ENCODE data around the gene IRF1. TPM values are rescaled to one million over a fixed set of nuclear protein-coding genes. Genes with fewer than 3 reads are reported as not detected.

IRF1 gene
- total RNA-seq, 1 donor from 2014 or later, result 38.3 TPM

GRCh38 chr5:132500931-132501628 is 10.5 kb upstream of the IRF1 start:
- DNase-seq (ENCODE audit: low spot score), result peak; percentile 86

DNA sequence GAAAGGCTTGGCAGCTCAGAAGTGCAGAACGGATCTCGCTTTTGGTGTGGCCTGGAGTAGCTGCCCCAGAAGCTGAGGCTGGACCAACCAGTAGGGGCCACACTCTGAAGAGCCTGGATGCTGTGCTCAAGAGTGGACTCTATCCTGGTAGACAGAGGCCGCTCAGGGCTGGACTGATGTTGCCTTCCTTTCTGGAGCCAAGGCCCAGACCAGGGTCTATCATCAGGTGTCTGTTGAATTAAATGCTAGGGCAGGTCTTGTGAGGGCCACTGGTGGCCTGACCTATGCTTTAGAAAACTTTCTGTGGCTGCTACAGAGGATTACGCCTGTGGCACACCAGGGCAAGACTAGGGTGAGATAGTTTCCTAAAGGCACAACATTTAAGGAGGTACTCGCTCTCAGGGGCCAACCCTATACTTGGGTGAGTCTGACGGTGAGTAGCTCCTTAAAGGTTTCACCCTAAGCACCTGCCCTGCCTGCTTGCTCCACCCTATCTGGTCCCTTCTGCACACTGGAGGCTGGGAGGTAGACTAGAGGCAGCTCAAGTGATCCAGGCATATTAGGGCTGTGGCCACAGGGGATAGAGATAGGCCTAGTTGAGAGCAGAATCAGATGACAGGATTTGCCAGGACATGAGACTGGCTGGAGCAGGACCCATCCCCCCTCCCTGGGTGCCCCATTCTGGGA is 9.8 kb upstream of the IRF1 start:
- DNase-seq (ENCODE audit: low spot score), result peak; percentile 9

DNA sequence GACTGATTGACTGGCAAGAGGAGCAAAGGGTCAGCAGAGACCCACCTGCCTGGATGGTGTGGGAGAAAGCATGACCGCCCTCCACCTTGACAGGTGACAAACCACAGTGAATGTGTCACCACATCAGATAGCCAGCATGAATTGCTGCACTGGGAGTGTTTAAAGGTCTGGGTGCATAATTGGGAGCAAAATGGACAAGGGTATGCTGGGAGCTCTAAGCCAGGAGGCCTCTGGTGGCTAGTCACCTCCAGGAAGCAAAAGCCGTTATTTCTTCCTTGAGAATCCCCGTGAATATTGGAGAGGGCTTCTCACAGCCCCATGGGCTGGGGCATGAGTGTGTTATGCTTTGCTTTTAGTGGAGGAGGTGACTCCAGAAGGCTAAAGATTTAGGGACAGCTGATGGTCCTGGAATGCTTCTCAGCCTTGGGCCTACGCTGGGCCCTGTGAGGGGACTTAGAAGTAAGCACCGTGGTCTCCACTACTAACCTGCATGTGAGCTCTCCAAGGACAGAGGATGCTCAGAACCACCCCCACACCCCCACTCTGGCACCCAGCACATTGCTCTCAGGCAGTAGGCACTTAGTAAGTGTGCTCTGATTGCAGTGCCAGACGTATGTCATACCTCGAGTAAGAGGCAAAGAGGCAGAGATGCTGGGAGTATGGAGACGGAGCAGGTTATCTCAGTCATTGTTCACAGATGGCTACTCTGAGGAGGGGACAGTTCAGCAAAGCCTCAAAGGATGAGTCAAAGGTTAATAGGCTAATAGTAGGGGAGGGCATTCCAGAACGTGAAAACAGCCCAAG is 9.1 kb upstream of the IRF1 start:
- peak; percentile 9 for DNase-seq (ENCODE audit: low spot score)

DNA sequence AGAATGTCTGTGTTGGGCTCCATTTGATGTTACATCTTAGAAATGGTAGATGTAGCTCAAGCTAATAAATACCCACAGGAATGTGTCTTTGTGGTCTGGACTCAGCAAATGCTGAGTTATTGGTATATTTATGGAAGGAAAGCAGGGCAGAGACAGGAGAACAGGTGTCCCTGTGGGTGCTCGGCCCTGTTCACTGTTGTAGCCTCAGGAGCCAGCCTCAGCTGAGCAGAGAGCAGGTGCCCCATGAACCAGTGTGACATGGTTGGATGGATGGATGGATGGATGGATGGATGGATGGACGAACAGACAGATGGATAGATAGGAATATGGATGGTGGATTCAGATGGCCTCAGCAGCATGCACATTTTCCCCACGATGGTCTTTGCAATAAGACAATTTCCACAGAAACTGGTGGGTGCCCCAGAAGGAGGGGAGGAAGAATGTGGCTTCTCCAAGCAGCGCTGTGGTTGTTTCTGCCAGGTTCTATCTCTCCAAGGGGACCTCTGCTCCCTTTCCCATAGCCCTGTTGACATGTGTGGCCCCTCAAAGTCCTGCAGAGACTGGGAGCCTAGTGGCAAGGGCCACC is 8.2 kb upstream of the IRF1 start:
- DNase-seq (ENCODE audit: low spot score), result peak; percentile 7

DNA sequence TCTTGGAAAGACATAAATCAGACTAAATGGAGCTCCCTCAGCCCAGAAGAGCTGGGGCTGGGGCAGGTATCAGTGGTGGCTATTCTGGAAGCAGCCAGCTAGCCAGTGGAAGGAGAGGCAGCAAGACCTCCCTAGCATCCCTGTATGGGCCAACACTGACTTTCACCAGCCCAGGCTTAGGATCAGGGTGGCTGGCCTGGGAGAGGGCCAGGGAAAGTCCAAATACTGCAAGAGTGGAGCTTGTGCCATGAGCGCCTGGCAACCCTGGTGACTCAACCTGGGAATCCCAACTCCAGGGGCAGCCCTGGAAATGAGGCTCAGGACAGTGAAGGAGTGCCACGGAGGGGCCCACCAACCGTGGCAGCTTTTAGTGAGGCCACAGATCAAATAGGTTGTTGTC is 7.6 kb upstream of the IRF1 start:
- DNase-seq (ENCODE audit: low spot score), result peak; percentile 15

DNA sequence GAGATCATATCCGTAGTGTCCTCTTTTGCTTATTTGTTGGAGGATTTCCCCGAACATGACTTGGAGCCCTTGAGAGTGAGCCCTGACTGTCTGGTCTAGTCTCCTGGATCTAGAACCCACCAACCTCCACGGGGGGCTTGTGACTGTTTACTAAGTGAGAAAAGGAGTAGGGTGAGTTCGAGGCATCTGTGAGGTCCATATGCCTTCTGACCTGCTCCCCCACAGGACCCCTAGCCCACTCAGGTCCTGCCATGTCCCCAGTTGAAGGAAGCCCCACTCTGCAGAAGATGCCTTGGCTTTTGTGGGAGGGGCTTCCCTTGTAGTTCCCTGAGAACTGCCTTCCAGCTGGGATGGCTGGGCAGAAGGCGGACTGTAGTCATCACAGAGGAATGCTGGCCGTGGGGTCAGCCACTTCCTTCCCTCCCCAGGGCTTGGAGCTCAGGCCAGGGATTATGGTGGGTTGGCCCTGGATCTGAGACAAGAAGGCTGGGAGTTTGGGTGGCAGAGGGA is 7.0 kb upstream of the IRF1 start:
- peak; percentile 72 for DNase-seq (ENCODE audit: low spot score)

- peak; percentile 86 for DNase-seq (ENCODE audit: low spot score)
Measured at GRCh38 chr5:132496631-132497487, 6.3 kb upstream of the IRF1 start.

- DNase-seq (ENCODE audit: low spot score), result peak; percentile 93
Measured at GRCh38 chr5:132496191-132496630, 5.6 kb upstream of the IRF1 start.

GRCh38 chr5:132495667-132496190 is 5.2 kb upstream of the IRF1 start:
- DNase-seq (ENCODE audit: low spot score), result peak; percentile 74

- no peak for DNase-seq (ENCODE audit: low spot score)
Measured at GRCh38 chr5:132493821-132494220, 3.2 kb upstream of the IRF1 start.

DNA sequence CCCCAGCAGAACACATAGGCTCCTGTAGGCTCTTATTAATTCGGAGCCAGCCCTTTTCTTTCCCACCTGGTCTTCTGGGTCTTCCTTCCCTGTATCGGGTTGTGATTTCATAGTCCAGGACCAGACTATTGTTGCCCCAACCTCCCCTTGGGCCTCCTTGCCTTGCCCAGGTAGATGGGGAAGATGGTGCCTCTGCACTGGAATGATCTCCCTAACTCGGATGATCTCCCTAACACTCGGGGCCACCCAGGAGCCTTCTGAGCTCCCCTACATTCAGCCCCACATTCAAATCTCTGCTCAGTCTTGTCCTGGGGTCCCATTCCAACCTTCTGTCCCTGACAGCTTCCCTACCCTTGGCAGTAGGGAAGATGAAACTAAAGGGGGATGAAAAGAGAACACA is 2.7 kb upstream of the IRF1 start:
- DNase-seq (ENCODE audit: low spot score), result no peak

GRCh38 chr5:132492386-132493125 is 2.0 kb upstream of the IRF1 start:
- DNase-seq (ENCODE audit: low spot score), result peak; percentile 8

GRCh38 chr5:132491368-132492364 is 1.1 kb upstream of the IRF1 start:
- DNase-seq (ENCODE audit: low spot score), result no peak

DNA sequence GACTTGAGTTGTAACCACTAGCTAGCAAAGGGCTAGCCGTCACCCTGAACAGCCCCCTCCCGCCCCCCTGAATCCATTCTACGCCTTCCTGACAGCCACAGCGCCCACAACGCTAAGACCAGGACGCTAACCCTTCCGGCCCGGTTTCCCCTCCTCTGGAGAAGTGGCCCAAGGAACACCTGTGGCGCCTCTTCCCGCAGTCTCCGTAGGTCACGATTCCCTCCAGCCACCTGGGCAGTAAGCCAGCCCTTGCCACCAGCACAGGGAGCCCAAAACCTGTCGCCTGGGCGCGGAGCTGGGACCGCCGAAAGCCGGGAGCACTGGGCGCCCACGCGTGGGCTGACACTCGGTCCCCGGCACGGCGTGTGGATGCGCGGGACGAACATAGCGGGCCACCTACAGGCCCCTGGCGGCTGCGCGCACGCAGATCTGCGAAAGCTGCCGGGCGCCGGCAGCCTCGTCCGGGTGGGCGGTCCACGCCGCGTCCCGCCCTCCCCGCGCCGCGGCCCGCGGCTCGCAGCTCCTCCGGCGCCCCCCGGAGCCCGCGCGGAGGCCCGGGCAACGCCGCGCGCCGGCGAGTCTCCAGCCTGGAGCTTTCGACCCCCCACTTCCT is 596 bp downstream of the IRF1 start:
- no peak for DNase-seq (ENCODE audit: low spot score)

GRCh38 chr5:132489051-132489770 is 1.4 kb downstream of the IRF1 start:
- DNase-seq (ENCODE audit: low spot score), result no peak

DNA sequence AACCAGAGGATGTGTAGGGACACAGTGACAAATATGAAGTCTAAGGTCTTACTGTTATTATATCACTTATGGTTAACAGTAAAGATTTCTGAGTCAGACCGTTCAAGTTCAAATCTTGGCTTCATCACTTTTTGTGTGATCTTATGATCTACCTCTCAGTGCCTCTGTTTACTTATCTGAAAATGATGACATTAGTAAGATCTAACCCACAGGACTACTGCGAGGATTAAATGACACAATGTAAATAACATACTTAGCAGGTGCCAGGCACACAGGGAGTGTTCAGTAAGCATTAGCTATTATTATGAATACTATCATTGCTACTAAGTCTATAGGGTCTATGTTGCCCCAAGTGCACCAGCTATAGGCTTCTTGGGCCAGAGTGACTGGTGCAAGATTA is 2.0 kb downstream of the IRF1 start:
- DNase-seq (ENCODE audit: low spot score), result no peak

GRCh38 chr5:132487841-132488555 is 2.6 kb downstream of the IRF1 start:
- DNase-seq (ENCODE audit: low spot score), result no peak

All from mucosa of gallbladder (tissue), 1 donor.